Upper lobe of right lung (tissue), 1 donor: ENCODE data around the gene UMOD. TPM values are rescaled to one million over a fixed set of nuclear protein-coding genes. Genes with fewer than 3 reads are reported as not detected.
A peak's percentile ranks its signal among the peaks of the same experiment; 100 is the strongest.

Experiments
- ATAC-seq: fragments of 200-7000 bp; cut with Tn5 transposase; one replicate; pipeline ENCODE4 v1.9.1; 2020; ENCODE audit warnings: mild to moderate bottlenecking, moderate library complexity
- DNase-seq: peaks from one replicate; pipeline ENCODE4 v3.0.0-alpha.2; 2020
- H3K27ac ChIP-seq: fragments of 200-600 bp; one replicate; pipeline ENCODE4 v1.8.0; 2022
- H3K27me3 ChIP-seq: fragments of 200-600 bp; one replicate; pipeline ENCODE4 v1.8.0; 2022; ENCODE audit warnings: mild to moderate bottlenecking
- H3K36me3 ChIP-seq: fragments of 200-600 bp; one replicate; pipeline ENCODE4 v1.8.0; 2022
- H3K4me1 ChIP-seq: fragments of 200-600 bp; one replicate; pipeline ENCODE4 v1.8.0; 2022
- H3K4me3 ChIP-seq: fragments of 200-600 bp; one replicate; pipeline ENCODE4 v1.8.0; 2022; ENCODE audit warnings: mild to moderate bottlenecking
- H3K9me3 ChIP-seq: fragments of 200-600 bp; one replicate; pipeline ENCODE4 v1.8.0; 2022
- CTCF ChIP-seq: fragments of 200-600 bp; IDR thresholded peaks from one replicate; pipeline ENCODE4 v1.8.0; 2022; ENCODE audit warnings: antibody characterized with exemption
- intact Hi-C: fragments of 100-400 bp; cut with DNase I; formaldehyde crosslinking; loops from one replicate; pipeline ENCODE4 v1.11.0; 2022
- total RNA-seq: library from RNA; stranded (reverse); fragmentation: NEBNext Ultra II Directional; extraction: Animal tissue kit (Norgen Biotek cat#: 25700); gene quantifications from one replicate; pipeline ENCODE4 v1.2.1, GENCODE V29; 2021
- donor health status: DM: no; HTN: yes; CAD: no; lungs with severe emphysema.

UMOD gene
- total RNA-seq, 1 donor from 2014 or later, result not detected

- Histone ChIP-seq H3K4me1 (no peaks in the 10 kb centered on the region), H3K27me3 (peaks cover 12% of the 10 kb centered on the region), H3K36me3 (no peaks in the 10 kb centered on the region), H3K27ac (no peak overlapping the region), H3K4me3 (no peak overlapping the region), H3K9me3 (no peaks in the 10 kb centered on the region)
- TF ChIP-seq CTCF, result no peak
- ATAC-seq (peak; percentile 12), DNase-seq (no peak)
- intact Hi-C loops, result no loop called here
Observed at GRCh38 chr16:20291208-20292206, 61.0 kb downstream of the UMOD start.

GRCh38 chr16:20289571-20289970 lies 62.9 kb downstream of the UMOD start:
- Histone ChIP-seq H3K4me1 (no peaks in the 10 kb centered on the region), H3K27me3 (peaks cover 12% of the 10 kb centered on the region), H3K27ac (no peak overlapping the region), H3K36me3 (no peaks in the 10 kb centered on the region), H3K9me3 (no peaks in the 10 kb centered on the region), H3K4me3 (no peak overlapping the region)
- no peak for TF ChIP-seq CTCF
- ATAC-seq, result no peak
- DNase-seq, result no peak
- intact Hi-C loops, result no loop called here

- no peaks in the 10 kb centered on the region for H3K9me3 ChIP-seq
- TF ChIP-seq CTCF, result no peak
- no peaks in the 10 kb centered on the region for H3K36me3 ChIP-seq
- H3K4me1 ChIP-seq, result no peaks in the 10 kb centered on the region
- H3K27me3 ChIP-seq, result no peaks in the 10 kb centered on the region
- intact Hi-C loops, result no loop called here
- no peak overlapping the region for H3K4me3 ChIP-seq
- ATAC-seq (no peak), DNase-seq (no peak)
- H3K27ac ChIP-seq, result no peak overlapping the region
Observed at GRCh38 chr16:20285993-20286499, 66.5 kb downstream of the UMOD start.

Other genes with a start within 250 kb of the UMOD start
- not detected for gene GP2, start 25.2 kb downstream of the UMOD start, total RNA-seq
- not detected for gene PDILT, start 52.0 kb upstream of the UMOD start, total RNA-seq
- 4.5 TPM for gene ACSM5, start 56.8 kb upstream of the UMOD start, total RNA-seq
- gene ACSM2A, start 98.8 kb upstream of the UMOD start, total RNA-seq, result not detected
- gene ACSM2B, start 223.7 kb upstream of the UMOD start, total RNA-seq, result not detected